K562 (cell line): Measurements from ENCODE around the gene IRF6. TPM values are rescaled to one million over a fixed set of nuclear protein-coding genes. Genes with fewer than 3 reads are reported as not detected.
A peak's percentile ranks its signal among the peaks of the same experiment; 100 is the strongest.

Experiments
- ASH1L ChIP-seq: fragments of 450-650 bp; IDR thresholded peaks from 2 replicates; pipeline ENCODE4 v1.6.1; 2018; ENCODE audit warnings: borderline replicate concordance, mild to moderate bottlenecking, low read depth; ENCODE audit not compliant: partially characterized antibody
- CEBPG ChIP-seq, 3 experiments: fragments of 200-800 bp in 1 of 3; sonication (Bioruptor generic) in 1 of 3; sonication (generic) in 1 of 3; formaldehyde crosslinking in 1 of 3; IDR thresholded peaks in 2 of 3; conservative IDR thresholded peaks in 1 of 3; 2 replicates each; pipeline versions ENCODE4 v1.6.1 to v1.8.0; 2016 to 2022; ENCODE audit warnings: missing compliant biosample characterization in 2 of 3, missing genetic modification characterization in 2 of 3, mild to moderate bottlenecking in 1 of 3, missing genetic modification reagents in 1 of 3
- CXXC5 ChIP-seq: fragments of 250-450 bp; sonication (Bioruptor Pico); IDR thresholded peaks from 2 replicates; pipeline ENCODE4 v1.8.0; 2022; ENCODE audit warnings: inconsistent platforms, mild to moderate bottlenecking, moderate library complexity
- HCFC1 ChIP-seq: IDR thresholded peaks from 2 replicates; pipeline ENCODE4 v1.6.1; 2012; ENCODE audit warnings: low read depth, low read length, improper control_type of control experiment
- IRF1 ChIP-seq: sonication (generic); formaldehyde crosslinking; IDR thresholded peaks from 2 replicates; pipeline ENCODE4 v1.8.0; 2022; ENCODE audit warnings: missing genetic modification reagents, mild to moderate bottlenecking, borderline replicate concordance
- LCOR ChIP-seq: sonication (generic); formaldehyde crosslinking; IDR thresholded peaks from 2 replicates; pipeline ENCODE4 v1.8.0; 2022; ENCODE audit warnings: mild to moderate bottlenecking, missing genetic modification reagents
- NR2C1 ChIP-seq, 2 experiments: fragments of 450-650 bp; IDR thresholded peaks; 2 replicates each; pipeline ENCODE4 v1.6.1; 2017; ENCODE audit warnings: mild to moderate bottlenecking in 2 of 2, antibody characterized with exemption in 1 of 2, inconsistent platforms in 1 of 2, missing compliant biosample characterization in 1 of 2, missing genetic modification characterization in 1 of 2
- POLR2A ChIP-seq: fragments of 450-650 bp; conservative IDR thresholded peaks from 2 replicates; pipeline ENCODE4 v1.6.1; 2016
- SOX6 ChIP-seq: fragments of 450-650 bp; IDR thresholded peaks from 2 replicates; pipeline ENCODE4 v1.6.1; 2014; ENCODE audit warnings: mild to moderate bottlenecking
- SRSF1 ChIP-seq: fragments of 200-400 bp; formaldehyde crosslinking; IDR thresholded peaks from 2 replicates; pipeline ENCODE4 v1.6.1; 2017; ENCODE audit warnings: mild to moderate bottlenecking, low read depth, low read length, moderate library complexity
- TEAD2 ChIP-seq: fragments of 450-650 bp; IDR thresholded peaks from 2 replicates; pipeline ENCODE4 v1.6.1; 2016; ENCODE audit warnings: missing genetic modification characterization, control low read depth, missing compliant biosample characterization
- TFE3 ChIP-seq: fragments of 450-650 bp; formaldehyde crosslinking; IDR thresholded peaks from 2 replicates; pipeline ENCODE4 v1.4.0; 2020; ENCODE audit warnings: mild to moderate bottlenecking, mixed read lengths
- ZNF274 ChIP-seq: IDR thresholded peaks from 2 replicates; pipeline ENCODE4 v1.6.1; 2011; ENCODE audit warnings: low read depth, mild to moderate bottlenecking, low read length, moderate library complexity, borderline replicate concordance
- ZNF277 ChIP-seq: fragments of 250-450 bp; sonication (Bioruptor Pico); IDR thresholded peaks from 2 replicates; pipeline ENCODE4 v1.8.0; 2022; ENCODE audit warnings: inconsistent platforms, mild to moderate bottlenecking, moderate library complexity, borderline replicate concordance
- polyA plus RNA-seq, 8 experiments: library from polyadenylated mRNA; depleted of rRNA in 4 of 8; stranded (reverse) in 5 of 8; unstranded in 3 of 8; fragments of >200 nt; fragmentation: Nextera tagmentation in 2 of 8; fragmentation: Illumina TruSeq in 1 of 8; extraction: Ambion mirVana in 2 of 8; extraction: Trizol in 1 of 8; gene quantifications; 2 replicates each; pipeline versions ENCODE4 v1.2.1 to v1.2.3, GENCODE V29; 2011 to 2014; ENCODE audit warnings: inconsistent platforms in 1 of 8, missing spikeins in 1 of 8
- total RNA-seq, 7 experiments: library from RNA; depleted of rRNA in 6 of 7; stranded (reverse); fragments of >200 nt in 6 of 7; fragmentation: Illumina TruSeq in 2 of 7; extraction: Trizol in 2 of 7; gene quantifications; 2 replicates each; pipeline versions ENCODE4 v1.2.1 to v1.2.3, GENCODE V29; 2011 to 2021; ENCODE audit warnings: low replicate concordance in 1 of 7
- TF ChIP-seq, protein P1 (sequence below): fragments of 450-650 bp; formaldehyde crosslinking; IDR thresholded peaks from 2 replicates; pipeline ENCODE4 v1.4.0; 2022; ENCODE audit warnings: missing genetic modification characterization
- TF ChIP-seq, protein P2 (sequence below), 2 experiments: fragments of 150-350 bp in 1 of 2; IDR thresholded peaks; 2 replicates each; pipeline ENCODE4 v1.6.1; 2012 to 2016; ENCODE audit warnings: low read depth in 2 of 2, low read length in 2 of 2, mild to moderate bottlenecking in 1 of 2, moderate library complexity in 1 of 2

The IRF6 gene
- total and polyA plus RNA-seq, 9 of the 15 experiments (the other 6 are each of a cell fraction or from before 2014, with no cell fraction given), result 0.03 to 0.65 (median 0.17) TPM

GRCh38 chr1:209784265-209785169 is 21.4 kb downstream of the IRF6 start, which contains the start of gene C1orf74 (continued):
- TF ChIP-seq CEBPG (CRISPR knock-in tag; IDR thresholded peaks at IDR 0.05) (no peak), CEBPG (tag; conservative IDR thresholded peaks at IDR 0.05 in 1 of 2, IDR thresholded peaks at IDR 0.05 in 1 of 2) (peak in 1 of 2 experiments; percentile 33; a peak in 1 of 4 replicates), ZNF274 (no peak), ASH1L (peak; percentile 66), SOX6 (peak; percentile 61), TFE3 (CRISPR knock-in tag) (no peak), SRSF1 (no peak), NR2C1 (IDR thresholded peaks at IDR 0.05) (peak; percentile 67), NR2C1 (tag; IDR thresholded peaks at IDR 0.05) (peak; percentile 81; the same call in 1 of the 2 replicates), HCFC1 (peak; percentile 88), TEAD2 (tag) (no peak; the same call in 1 of the 2 replicates), POLR2A (peak; percentile 98), LCOR (CRISPR knock-in tag) (peak; percentile 92), ZNF277 (CRISPR knock-in tag) (no peak), CXXC5 (CRISPR knock-in tag) (peak; percentile 92), IRF1 (CRISPR knock-in tag) (peak; percentile 66; the same call in 1 of the 2 replicates)
- TF ChIP-seq, protein P1, sequence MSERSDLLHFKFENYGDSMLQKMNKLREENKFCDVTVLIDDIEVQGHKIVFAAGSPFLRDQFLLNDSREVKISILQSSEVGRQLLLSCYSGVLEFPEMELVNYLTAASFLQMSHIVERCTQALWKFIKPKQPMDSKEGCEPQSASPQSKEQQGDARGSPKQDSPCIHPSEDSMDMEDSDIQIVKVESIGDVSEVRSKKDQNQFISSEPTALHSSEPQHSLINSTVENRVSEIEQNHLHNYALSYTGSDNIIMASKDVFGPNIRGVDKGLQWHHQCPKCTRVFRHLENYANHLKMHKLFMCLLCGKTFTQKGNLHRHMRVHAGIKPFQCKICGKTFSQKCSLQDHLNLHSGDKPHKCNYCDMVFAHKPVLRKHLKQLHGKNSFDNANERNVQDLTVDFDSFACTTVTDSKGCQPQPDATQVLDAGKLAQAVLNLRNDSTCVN, result 0 out of 2 replicates have a peak, but pooled peaks have one; percentile 53
- TF ChIP-seq, protein P2, sequence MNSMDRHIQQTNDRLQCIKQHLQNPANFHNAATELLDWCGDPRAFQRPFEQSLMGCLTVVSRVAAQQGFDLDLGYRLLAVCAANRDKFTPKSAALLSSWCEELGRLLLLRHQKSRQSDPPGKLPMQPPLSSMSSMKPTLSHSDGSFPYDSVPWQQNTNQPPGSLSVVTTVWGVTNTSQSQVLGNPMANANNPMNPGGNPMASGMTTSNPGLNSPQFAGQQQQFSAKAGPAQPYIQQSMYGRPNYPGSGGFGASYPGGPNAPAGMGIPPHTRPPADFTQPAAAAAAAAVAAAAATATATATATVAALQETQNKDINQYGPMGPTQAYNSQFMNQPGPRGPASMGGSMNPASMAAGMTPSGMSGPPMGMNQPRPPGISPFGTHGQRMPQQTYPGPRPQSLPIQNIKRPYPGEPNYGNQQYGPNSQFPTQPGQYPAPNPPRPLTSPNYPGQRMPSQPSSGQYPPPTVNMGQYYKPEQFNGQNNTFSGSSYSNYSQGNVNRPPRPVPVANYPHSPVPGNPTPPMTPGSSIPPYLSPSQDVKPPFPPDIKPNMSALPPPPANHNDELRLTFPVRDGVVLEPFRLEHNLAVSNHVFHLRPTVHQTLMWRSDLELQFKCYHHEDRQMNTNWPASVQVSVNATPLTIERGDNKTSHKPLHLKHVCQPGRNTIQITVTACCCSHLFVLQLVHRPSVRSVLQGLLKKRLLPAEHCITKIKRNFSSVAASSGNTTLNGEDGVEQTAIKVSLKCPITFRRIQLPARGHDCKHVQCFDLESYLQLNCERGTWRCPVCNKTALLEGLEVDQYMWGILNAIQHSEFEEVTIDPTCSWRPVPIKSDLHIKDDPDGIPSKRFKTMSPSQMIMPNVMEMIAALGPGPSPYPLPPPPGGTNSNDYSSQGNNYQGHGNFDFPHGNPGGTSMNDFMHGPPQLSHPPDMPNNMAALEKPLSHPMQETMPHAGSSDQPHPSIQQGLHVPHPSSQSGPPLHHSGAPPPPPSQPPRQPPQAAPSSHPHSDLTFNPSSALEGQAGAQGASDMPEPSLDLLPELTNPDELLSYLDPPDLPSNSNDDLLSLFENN (IDR thresholded peaks at IDR 0.05; ENCODE audit: low read depth in 2 of 2, low read length in 2 of 2), result peak in 1 of 2 experiments; percentile 49; a peak in 2 of 4 replicates
